Adrenal gland (tissue), 12 donors: Measurements from ENCODE around the gene IFNA10. TPM values are rescaled to one million over a fixed set of nuclear protein-coding genes. Genes with fewer than 3 reads are reported as not detected.
"Not testable (repeated sequence)": the region's sequence is repeated elsewhere in the genome, so short reads cannot be mapped to it uniquely, and the experiment has no call there.

Source experiments
- DNase-seq, 7 donors: peaks; one replicate each; pipeline ENCODE4 v3.0.0-alpha.2; 2019 to 2020
- H3K27ac ChIP-seq, 5 donors: fragments of 200-600 bp; sonication (generic) in 4 of 5; 1 replicate in 3 of 5; 2 replicates in 2 of 5; pipeline versions ENCODE4 v1.5.1 to v1.8.0; 2016 to 2020; ENCODE audit warnings: mild to moderate bottlenecking in 1 of 5
- H3K27me3 ChIP-seq: fragments of 200-600 bp; 2 replicates; pipeline ENCODE4 v1.8.0; 2021
- H3K36me3 ChIP-seq, 2 donors: fragments of 200-600 bp; replicated peaks in 1 of 2; 1 replicate in 1 of 2; 2 replicates in 1 of 2; pipeline versions ENCODE4 v1.5.1 to v1.8.0; 2018 to 2022
- H3K4me1 ChIP-seq, 2 donors: fragments of 200-600 bp; replicated peaks in 1 of 2; 1 replicate in 1 of 2; 2 replicates in 1 of 2; pipeline versions ENCODE4 v1.5.1 to v1.8.0; 2018 to 2021
- H3K4me3 ChIP-seq, 4 donors: fragments of 200-600 bp; sonication (generic) in 3 of 4; one replicate each; pipeline ENCODE4 v1.5.1; 2016 to 2018
- H3K9me3 ChIP-seq, 3 donors: fragments of 200-600 bp; sonication (generic) in 1 of 3; replicated peaks in 1 of 3; 1 replicate in 2 of 3; 2 replicates in 1 of 3; pipeline versions ENCODE4 v1.5.1 to v1.8.0; 2016 to 2021
- CTCF ChIP-seq, 6 experiments: fragments of 450-650 bp in 4 of 6; fragments of 200-600 bp in 2 of 6; sonication (generic) in 1 of 6; IDR thresholded peaks; 1 replicate in 5 of 6; 2 replicates in 1 of 6; pipeline versions ENCODE4 v1.5.1 to v1.8.0; 2016 to 2021; ENCODE audit warnings: antibody characterized with exemption in 6 of 6, mild to moderate bottlenecking in 2 of 6, moderate library complexity in 1 of 6
- POLR2A ChIP-seq, 2 donors: fragments of 450-650 bp; IDR thresholded peaks; one replicate each; pipeline ENCODE4 v1.6.1; 2017; ENCODE audit warnings: antibody characterized with exemption in 2 of 2, mild to moderate bottlenecking in 2 of 2, moderate library complexity in 1 of 2
- WGBS, 4 donors: extraction: QIAGEN DNeasy Blood & Tissue Kit in 2 of 4; methylation state at CpG; one replicate each; pipeline versions ENCODE4 v1.1.5 to v1.1.7; 2013 to 2017; 5-methylcytosine and 5-hydroxymethylcytosine counted together
- intact Hi-C, 2 donors: fragments of 100-400 bp; cut with DNase I; formaldehyde crosslinking; loops; one replicate each; pipeline versions ENCODE4 v1.14.1 to v1.15.0; 2022 to 2023
- polyA plus RNA-seq, 3 donors: library from polyadenylated mRNA; stranded (reverse); fragments of 200-250 nt in 2 of 3; fragments of 350-450 nt in 1 of 3; fragmentation: Illumina TruSeq in 1 of 3; extraction: RNeasy Lipid Tissue Mini Kit (QIAGEN cat#74804) in 1 of 3; gene quantifications; one replicate each; pipeline ENCODE4 v1.2.3, GENCODE V29; 2013 to 2014
- total RNA-seq, 9 donors: library from RNA; depleted of rRNA in 4 of 9; stranded (reverse); fragments of >200 nt in 4 of 9; fragments of 120-200 nt in 1 of 9; fragmentation: NEBNext Ultra II Directional in 1 of 9; extraction: Animal tissue kit (Norgen Biotek cat#: 25700) in 1 of 9; gene quantifications; one replicate each; pipeline versions ENCODE4 v1.1.0 to v1.2.4, GENCODE V29; 2013 to 2023
- donor health status: healthy with polysubstance abuse.
- donor health status: Bipolar disorder and iron deficiency.
- donor health status: DM: yes; HTN: yes; CAD: no.
- donor health status: DM: no; HTN: no; CAD: no.
- donor health status: DM: no; HTN: no; CAD: no.
- donor health status: DM: yes; HTN: yes; CAD: no.

Gene IFNA10
- total and polyA plus RNA-seq, 12 donors = not detected

DNA sequence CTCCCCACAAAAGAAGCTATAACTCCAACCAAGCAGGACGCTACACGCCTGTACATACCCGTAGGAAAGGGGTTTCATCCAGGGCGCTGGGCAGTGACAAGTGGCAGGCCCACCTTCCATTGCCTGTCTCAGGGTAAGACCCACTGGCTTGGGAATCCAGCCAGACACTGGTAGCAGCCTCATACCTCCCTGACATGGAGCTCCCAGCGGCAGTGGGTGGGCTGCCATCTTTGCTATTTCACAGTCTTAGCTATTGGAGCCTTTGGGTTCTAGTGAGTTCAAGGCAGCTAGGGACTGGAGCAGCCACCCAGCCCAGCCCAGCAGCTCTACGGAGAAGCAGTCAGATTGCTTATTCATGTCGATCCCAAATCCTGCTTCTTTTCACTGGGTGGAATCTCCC is 3.4 kb upstream of the IFNA10 start:
- TF ChIP-seq POLR2A (IDR thresholded peaks at IDR 0.05) (no peak), CTCF (IDR thresholded peaks at IDR 0.05) (no peak)
- H3K9me3 ChIP-seq = no peaks in the 10 kb centered on the region
- intact Hi-C loops = no loop called here
- H3K27ac ChIP-seq = no peak overlapping the region
- 86 to 90% (median 87%) methylated on average over 6 to 7 of the region's 7 CpGs for WGBS, 4 donors
- H3K4me1 ChIP-seq = no peaks in the 10 kb centered on the region
- no peaks in the 10 kb centered on the region for H3K36me3 ChIP-seq
- no peak for DNase-seq
- no peaks in the 10 kb centered on the region for H3K27me3 ChIP-seq
- no peak overlapping the region for H3K4me3 ChIP-seq

DNA sequence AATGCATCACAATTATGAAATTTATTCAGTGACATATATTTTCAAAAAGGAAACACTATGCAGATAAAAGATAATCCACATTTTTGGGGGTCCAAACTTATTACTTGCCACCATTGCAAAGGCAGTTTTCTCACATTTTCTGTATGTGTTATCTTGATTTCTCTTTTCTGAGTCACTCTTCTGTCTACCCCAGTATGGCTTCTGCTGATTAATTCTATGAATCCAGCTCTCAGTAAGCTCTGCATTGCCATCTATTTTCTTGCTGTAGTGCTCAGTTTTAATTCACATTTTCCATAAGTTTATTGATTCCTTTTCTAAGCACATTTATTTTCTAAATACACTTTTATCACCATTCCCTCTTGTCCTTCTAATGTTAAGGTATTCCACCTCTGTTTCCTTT is 1.7 kb downstream of the IFNA10 start:
- H3K27me3 ChIP-seq = no peaks in the 10 kb centered on the region
- intact Hi-C loops = no loop called here
- TF ChIP-seq POLR2A (IDR thresholded peaks at IDR 0.05) (no peak), CTCF (IDR thresholded peaks at IDR 0.05) (no peak)
- DNase-seq = no peak
- H3K4me3 ChIP-seq = no peak overlapping the region
- H3K9me3 ChIP-seq = no peaks in the 10 kb centered on the region
- H3K27ac ChIP-seq = no peak overlapping the region
- H3K4me1 ChIP-seq = no peaks in the 10 kb centered on the region
- no peaks in the 10 kb centered on the region for H3K36me3 ChIP-seq

- intact Hi-C loops, H3K9me3 ChIP-seq, H3K27ac ChIP-seq, DNase-seq, H3K4me1 ChIP-seq, H3K4me3 ChIP-seq, H3K36me3 ChIP-seq, H3K27me3 ChIP-seq: not testable (repeated sequence)
- WGBS, 4 donors = 64 to 70% (median 67%) methylated on average over 4 of the region's 4 CpGs
Observed at GRCh38 chr9:21202105-21202504, 4.8 kb downstream of the IFNA10 start, which contains the start of gene IFNA7. Gene IFNA7, minus strand, starts transcription at chr9:21202205. Its CDS starts 40 bp downstream, at chr9:21202165.

DNA sequence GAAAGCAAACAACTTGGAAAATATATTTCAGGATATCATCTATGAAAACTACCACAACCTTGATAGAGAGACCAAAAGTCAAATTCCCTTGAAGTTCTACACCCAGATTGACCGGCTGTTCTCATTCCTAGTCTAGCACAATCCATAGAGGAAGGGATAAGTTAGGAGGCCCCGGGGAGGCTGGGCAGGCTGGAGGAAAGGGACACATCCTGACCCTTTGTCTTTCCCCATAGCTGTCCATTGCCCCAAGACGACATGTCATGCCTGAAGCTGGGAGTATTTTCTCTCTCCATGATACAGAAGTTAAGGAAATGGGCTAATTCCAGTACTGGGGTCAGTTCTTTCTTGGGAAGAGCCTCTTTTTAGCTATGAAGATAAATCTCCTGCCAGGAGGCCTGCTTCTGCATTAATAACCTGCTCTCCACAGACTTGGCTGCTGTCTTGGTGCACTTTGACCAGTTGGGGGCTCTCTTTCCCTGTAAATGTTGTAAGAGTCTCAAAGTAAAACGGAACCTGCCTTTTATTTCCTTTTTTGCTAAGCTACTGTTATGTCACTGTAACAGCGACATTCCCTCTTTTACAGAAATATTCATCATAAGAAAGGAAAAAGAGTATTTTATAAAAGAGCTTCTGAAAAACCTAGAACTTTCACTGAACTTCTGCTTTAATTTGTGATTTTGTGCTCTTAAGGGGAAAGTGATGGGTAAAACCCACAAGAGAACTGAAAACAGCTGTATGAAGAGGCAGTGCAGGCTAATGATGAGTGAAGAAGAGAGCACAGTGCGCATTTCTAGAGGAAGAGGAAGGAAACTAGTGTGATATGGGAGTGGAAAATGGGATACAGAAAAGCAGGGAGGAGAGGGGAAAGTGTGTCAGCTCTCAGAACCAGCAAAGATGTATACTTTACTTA is 11.8 kb downstream of the IFNA10 start:
- intact Hi-C loops, H3K27me3 ChIP-seq, H3K9me3 ChIP-seq, H3K4me1 ChIP-seq, H3K36me3 ChIP-seq, H3K4me3 ChIP-seq, H3K27ac ChIP-seq: not testable (repeated sequence)
- TF ChIP-seq CTCF (IDR thresholded peaks at IDR 0.05) = peak; percentile 25 to 48 (median 40)
- peak in 6 of 7 donors; percentile 12 to 59 (median 28) for DNase-seq
- 33 to 36% (median 35%) methylated on average over 6 of the region's 6 CpGs for WGBS, 4 donors

DNA sequence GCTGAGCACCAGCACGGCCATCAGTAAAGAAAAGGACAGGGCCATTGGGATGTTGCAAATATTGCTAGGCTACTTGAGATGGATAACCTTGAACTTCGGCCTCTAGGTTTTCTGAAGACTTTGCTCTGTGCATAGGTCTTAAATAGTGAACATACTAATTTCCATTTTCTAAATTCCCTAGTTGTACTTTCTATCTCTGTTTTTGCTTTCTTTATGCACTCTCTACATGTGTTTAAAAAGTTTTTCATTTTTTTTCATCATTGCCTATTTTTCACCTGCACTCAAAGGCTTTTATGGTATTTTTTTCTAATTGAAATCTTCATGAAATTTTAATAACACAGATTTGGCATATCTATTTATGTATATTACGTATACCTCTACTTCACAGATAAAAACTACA is 19.5 kb downstream of the IFNA10 start, which contains the start of gene IFNA4:
Gene IFNA4 (minus strand): TSS at position 101 of the 400 bp plus-strand sequence. CDS start 56 bp downstream, at position 45.
- H3K9me3 ChIP-seq, H3K36me3 ChIP-seq, H3K27me3 ChIP-seq, H3K27ac ChIP-seq, H3K4me1 ChIP-seq, DNase-seq, intact Hi-C loops, H3K4me3 ChIP-seq: not testable (repeated sequence)
- WGBS, 4 donors = 64 to 85% (median 79%) methylated on average over 2 to 3 of the region's 3 CpGs
